ENCODE data around the gene FITM1. TPM values are rescaled to one million over a fixed set of nuclear protein-coding genes. Genes with fewer than 3 reads are reported as not detected.

Gene FITM1
- polyA plus RNA-seq, 1 donor from 2014 or later, result 0.88 TPM

DNA sequence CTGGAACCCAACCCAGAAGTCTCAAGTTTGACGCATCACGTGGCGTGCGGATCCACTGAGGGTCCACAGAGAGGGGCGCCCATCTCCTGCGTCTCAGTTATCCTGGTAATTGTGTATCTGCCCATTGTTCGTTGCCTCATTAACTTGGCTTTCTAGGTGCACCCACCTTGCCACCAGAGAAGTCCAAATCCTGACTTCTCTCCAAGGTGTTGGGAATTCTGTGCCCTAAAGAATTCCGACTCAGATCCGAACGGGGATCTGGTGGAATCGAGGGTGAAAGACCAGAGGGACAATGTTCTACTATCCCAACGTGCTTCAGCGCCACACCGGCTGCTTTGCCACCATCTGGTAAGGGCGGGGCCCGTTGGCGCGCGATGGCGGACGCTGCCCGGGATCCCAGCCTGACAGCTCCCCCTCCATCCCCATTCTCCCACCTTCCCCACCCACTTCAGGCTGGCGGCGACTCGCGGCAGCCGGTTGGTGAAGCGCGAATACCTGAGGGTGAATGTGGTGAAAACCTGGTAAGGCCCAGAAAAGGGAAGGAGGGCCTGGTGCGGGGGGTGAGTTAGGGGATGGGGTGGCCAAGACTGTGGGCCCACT lies 41.9 kb downstream of the FITM1 start:
- Histone ChIP-seq H4K20me1 (ENCODE audit: insufficient read depth) (no peaks in the 10 kb centered on the region), H3F3A (ENCODE audit: insufficient read depth, low read length, poor library complexity, severe bottlenecking) (no peaks in the 10 kb centered on the region), H3K9me3 (ENCODE audit: low read length) (no peaks in the 10 kb centered on the region), H3K4me3 (ENCODE audit: low read length) (peak overlapping the region; percentile 66), H3K9me2 (ENCODE audit: insufficient read depth, low read length) (no peaks in the 10 kb centered on the region), H2AFZ (ENCODE audit: low read depth, low read length) (no peak overlapping the region), H3K27ac (ENCODE audit: low read length) (peak overlapping the region; percentile 9), H3K27me3 (ENCODE audit: insufficient read depth, low read depth, low read length) (no peaks in the 10 kb centered on the region), H3K4me2 (ENCODE audit: low read length) (no peak overlapping the region), H3K9ac (ENCODE audit: low read length) (peak overlapping the region; percentile 36), H3K36me3 (ENCODE audit: insufficient read depth, low read length) (no peaks in the 10 kb centered on the region), H3K79me2 (replicated peaks; ENCODE audit: insufficient read depth, low read length) (no peaks in the 10 kb centered on the region)
- TF ChIP-seq EZH2 (IDR thresholded peaks at IDR 0.05; ENCODE audit: borderline replicate concordance, insufficient read depth, low read length, poor library complexity, severe bottlenecking) (no peak), POLR2AphosphoS5 (IDR thresholded peaks at IDR 0.05) (no peak), SMC3 (conservative IDR thresholded peaks at IDR 0.05; ENCODE audit: poor library complexity) (no peak), TAF1 (IDR thresholded peaks at IDR 0.05; ENCODE audit: low read depth) (no peak), MXI1 (conservative IDR thresholded peaks at IDR 0.05; ENCODE audit: poor library complexity, severe bottlenecking) (no peak), EP300 (conservative IDR thresholded peaks at IDR 0.05; ENCODE audit: poor library complexity, severe bottlenecking) (no peak), RAD21 (conservative IDR thresholded peaks at IDR 0.05) (no peak)
- TF ChIP-seq, protein P1, sequence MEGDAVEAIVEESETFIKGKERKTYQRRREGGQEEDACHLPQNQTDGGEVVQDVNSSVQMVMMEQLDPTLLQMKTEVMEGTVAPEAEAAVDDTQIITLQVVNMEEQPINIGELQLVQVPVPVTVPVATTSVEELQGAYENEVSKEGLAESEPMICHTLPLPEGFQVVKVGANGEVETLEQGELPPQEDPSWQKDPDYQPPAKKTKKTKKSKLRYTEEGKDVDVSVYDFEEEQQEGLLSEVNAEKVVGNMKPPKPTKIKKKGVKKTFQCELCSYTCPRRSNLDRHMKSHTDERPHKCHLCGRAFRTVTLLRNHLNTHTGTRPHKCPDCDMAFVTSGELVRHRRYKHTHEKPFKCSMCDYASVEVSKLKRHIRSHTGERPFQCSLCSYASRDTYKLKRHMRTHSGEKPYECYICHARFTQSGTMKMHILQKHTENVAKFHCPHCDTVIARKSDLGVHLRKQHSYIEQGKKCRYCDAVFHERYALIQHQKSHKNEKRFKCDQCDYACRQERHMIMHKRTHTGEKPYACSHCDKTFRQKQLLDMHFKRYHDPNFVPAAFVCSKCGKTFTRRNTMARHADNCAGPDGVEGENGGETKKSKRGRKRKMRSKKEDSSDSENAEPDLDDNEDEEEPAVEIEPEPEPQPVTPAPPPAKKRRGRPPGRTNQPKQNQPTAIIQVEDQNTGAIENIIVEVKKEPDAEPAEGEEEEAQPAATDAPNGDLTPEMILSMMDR (IDR thresholded peaks at IDR 0.05; ENCODE audit: poor library complexity, severe bottlenecking), result no peak
- TF ChIP-seq, protein P2, sequence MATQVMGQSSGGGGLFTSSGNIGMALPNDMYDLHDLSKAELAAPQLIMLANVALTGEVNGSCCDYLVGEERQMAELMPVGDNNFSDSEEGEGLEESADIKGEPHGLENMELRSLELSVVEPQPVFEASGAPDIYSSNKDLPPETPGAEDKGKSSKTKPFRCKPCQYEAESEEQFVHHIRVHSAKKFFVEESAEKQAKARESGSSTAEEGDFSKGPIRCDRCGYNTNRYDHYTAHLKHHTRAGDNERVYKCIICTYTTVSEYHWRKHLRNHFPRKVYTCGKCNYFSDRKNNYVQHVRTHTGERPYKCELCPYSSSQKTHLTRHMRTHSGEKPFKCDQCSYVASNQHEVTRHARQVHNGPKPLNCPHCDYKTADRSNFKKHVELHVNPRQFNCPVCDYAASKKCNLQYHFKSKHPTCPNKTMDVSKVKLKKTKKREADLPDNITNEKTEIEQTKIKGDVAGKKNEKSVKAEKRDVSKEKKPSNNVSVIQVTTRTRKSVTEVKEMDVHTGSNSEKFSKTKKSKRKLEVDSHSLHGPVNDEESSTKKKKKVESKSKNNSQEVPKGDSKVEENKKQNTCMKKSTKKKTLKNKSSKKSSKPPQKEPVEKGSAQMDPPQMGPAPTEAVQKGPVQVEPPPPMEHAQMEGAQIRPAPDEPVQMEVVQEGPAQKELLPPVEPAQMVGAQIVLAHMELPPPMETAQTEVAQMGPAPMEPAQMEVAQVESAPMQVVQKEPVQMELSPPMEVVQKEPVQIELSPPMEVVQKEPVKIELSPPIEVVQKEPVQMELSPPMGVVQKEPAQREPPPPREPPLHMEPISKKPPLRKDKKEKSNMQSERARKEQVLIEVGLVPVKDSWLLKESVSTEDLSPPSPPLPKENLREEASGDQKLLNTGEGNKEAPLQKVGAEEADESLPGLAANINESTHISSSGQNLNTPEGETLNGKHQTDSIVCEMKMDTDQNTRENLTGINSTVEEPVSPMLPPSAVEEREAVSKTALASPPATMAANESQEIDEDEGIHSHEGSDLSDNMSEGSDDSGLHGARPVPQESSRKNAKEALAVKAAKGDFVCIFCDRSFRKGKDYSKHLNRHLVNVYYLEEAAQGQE (IDR thresholded peaks at IDR 0.05; ENCODE audit: borderline replicate concordance), result no peak

DNA sequence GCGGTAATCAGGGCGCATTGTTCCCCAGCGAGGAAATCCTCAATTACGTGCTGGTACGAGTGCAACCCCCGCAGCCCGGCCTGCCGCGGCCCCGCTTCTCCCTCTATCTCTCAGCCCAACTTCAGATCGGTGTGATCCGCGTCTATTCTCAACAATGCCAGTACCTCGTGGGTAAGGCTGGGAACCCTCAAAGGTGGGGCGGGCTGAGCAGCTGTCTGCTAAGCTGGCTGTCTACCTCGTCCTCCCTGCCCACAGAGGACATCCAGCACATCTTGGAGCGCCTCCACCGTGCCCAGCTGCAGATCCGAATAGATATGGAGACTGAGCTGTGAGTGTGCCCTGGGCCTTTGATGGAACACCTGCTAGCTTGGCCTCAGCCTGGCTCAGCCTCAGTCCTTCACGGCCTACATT lies 42.4 kb downstream of the FITM1 start:
- H3K9ac ChIP-seq (ENCODE audit: low read length), result no peak overlapping the region
- H4K20me1 ChIP-seq (ENCODE audit: insufficient read depth), result no peaks in the 10 kb centered on the region
- no peaks in the 10 kb centered on the region for H3K9me3 ChIP-seq (ENCODE audit: low read length)
- no peak overlapping the region for H3K27ac ChIP-seq (ENCODE audit: low read length)
- H3K9me2 ChIP-seq (ENCODE audit: insufficient read depth, low read length), result no peaks in the 10 kb centered on the region
- TF ChIP-seq, protein P2 (IDR thresholded peaks at IDR 0.05; ENCODE audit: borderline replicate concordance), result no peak
- no peak overlapping the region for H2AFZ ChIP-seq (ENCODE audit: low read depth, low read length)
- no peaks in the 10 kb centered on the region for H3K36me3 ChIP-seq (ENCODE audit: insufficient read depth, low read length)
- H3F3A ChIP-seq (ENCODE audit: insufficient read depth, low read length, poor library complexity, severe bottlenecking), result no peaks in the 10 kb centered on the region
- no peak overlapping the region for H3K4me2 ChIP-seq (ENCODE audit: low read length)
- H3K4me3 ChIP-seq (ENCODE audit: low read length), result peak overlapping the region; percentile 66
- no peaks in the 10 kb centered on the region for H3K27me3 ChIP-seq (ENCODE audit: insufficient read depth, low read depth, low read length)
- no peaks in the 10 kb centered on the region for H3K79me2 ChIP-seq (replicated peaks; ENCODE audit: insufficient read depth, low read length)

Data from neural cell (in vitro differentiated cells).